Suprapubic skin (tissue), 4 donors: Measurements from ENCODE around the gene CLDN22.

Experiments
- CTCF ChIP-seq, 2 donors: fragments of 200-600 bp in 1 of 2; fragments of 450-650 bp in 1 of 2; sonication (generic) in 1 of 2; IDR thresholded peaks; one replicate each; pipeline ENCODE4 v1.5.1; 2016 to 2019; ENCODE audit warnings: antibody characterized with exemption in 2 of 2, mild to moderate bottlenecking in 1 of 2, moderate library complexity in 1 of 2
- EP300 ChIP-seq: sonication (generic); formaldehyde crosslinking; IDR thresholded peaks from one replicate; pipeline ENCODE4 v1.6.1; 2017; ENCODE audit warnings: antibody characterized with exemption
- POLR2A ChIP-seq, 2 donors: fragments of 450-650 bp; IDR thresholded peaks; one replicate each; pipeline ENCODE4 v1.6.1; 2017; ENCODE audit warnings: antibody characterized with exemption in 2 of 2, mild to moderate bottlenecking in 2 of 2, moderate library complexity in 2 of 2
- POLR2AphosphoS5 ChIP-seq, 3 donors: sonication (generic); formaldehyde crosslinking; IDR thresholded peaks; one replicate each; pipeline ENCODE4 v1.6.1; 2017; ENCODE audit warnings: antibody characterized with exemption in 3 of 3

GRCh38 chr4:183287309-183287659, 32.8 kb downstream of the CLDN22 start:
- no peak for TF ChIP-seq POLR2A (IDR thresholded peaks at IDR 0.05)
- no peak for TF ChIP-seq CTCF (IDR thresholded peaks at IDR 0.05)
- no peak for TF ChIP-seq POLR2AphosphoS5 (IDR thresholded peaks at IDR 0.05)
- TF ChIP-seq EP300 = no peak
